Stimulated activated naive CD4-positive, alpha-beta T cell treated with Interleukin-2 at 50 U/mL for 16 hours (primary cell): ENCODE data around the gene ELP4.

Experiments
- DNase-seq: peaks from one replicate; lab custom pipeline; 2025; lab: John Stamatoyannopoulos, UW

The ELP4 gene

GRCh38 chr11:31824879-31825837 lies 315.6 kb downstream of the ELP4 start:
- no peak for DNase-seq

GRCh38 chr11:31825838-31826484 lies 316.4 kb downstream of the ELP4 start:
- no peak for DNase-seq

- DNase-seq: no peak
Measured at GRCh38 chr11:31826536-31827438, 317.2 kb downstream of the ELP4 start.

- no peak for DNase-seq
Measured at GRCh38 chr11:31827455-31828206, 318.1 kb downstream of the ELP4 start.

GRCh38 chr11:31828217-31828616 lies 318.6 kb downstream of the ELP4 start:
- DNase-seq: no peak

GRCh38 chr11:31830406-31830805 lies 320.8 kb downstream of the ELP4 start:
- no peak for DNase-seq

- DNase-seq: no peak
Measured at GRCh38 chr11:31834237-31834636, 324.7 kb downstream of the ELP4 start.
